Head of caudate nucleus (tissue), 42 donors: ENCODE data around the gene EVA1A.

ENCODE experiments used
- DNase-seq, 42 donors: peaks; one replicate each; pipeline versions ENCODE4 v3.0.0 to v3.0.0-alpha.2; 2020 to 2021; ENCODE audit warnings: mixed read lengths in 7 of 42
- intact Hi-C: fragments of 100-400 bp; cut with DNase I; formaldehyde crosslinking; loops from one replicate; pipeline ENCODE4 v1.15.0; 2022

EVA1A gene

DNA sequence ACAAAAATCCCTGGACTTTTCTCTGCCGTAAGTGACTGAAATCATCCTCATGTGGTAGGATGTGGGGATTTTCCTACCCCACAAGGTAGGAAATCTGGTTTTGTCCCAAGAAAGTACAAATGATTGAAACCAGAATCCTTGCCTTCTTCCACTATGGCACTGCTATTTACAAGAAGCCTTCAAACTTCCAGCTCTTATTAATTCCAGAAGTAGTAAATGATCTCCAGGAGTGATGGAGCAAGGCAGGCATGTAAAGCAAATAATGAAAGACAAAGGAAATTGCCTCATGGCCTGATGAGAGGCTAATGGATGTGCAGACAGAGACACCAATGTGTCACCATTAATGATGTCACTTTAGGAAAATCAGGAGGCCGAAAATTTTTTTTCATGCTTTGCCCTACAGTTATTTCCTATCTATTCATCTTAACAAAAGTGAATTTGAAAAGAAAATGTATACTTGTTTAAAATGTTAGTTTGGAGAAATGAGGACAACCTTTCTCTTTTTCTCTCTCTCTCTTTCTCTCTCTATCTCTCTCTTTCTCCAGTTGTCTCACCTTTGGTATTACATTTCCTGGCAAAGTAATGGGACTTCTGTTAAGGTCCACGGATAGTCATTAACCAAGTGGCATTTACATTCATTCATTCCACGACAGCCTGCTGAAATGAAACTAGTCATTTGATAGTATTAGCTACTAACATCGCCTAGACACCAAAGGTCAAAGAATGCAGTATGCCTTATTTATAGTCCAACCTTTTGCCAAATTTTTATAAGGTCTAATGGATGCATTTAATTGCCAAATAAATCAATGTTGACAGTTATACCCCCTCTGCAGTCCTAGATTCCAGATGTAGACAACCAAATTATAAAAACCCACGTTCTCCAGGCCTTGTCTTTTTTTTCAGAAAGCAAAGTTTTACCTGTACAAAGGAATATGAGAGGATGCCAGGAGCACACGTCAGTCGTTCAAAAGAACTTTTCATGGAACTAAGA is 5.0 kb upstream of the EVA1A start:
- intact Hi-C loops, result no loop called here
- no peak for DNase-seq

- intact Hi-C loops, result no loop called here
Observed at GRCh38 chr2:75564713-75565359, 4.1 kb upstream of the EVA1A start.

DNA sequence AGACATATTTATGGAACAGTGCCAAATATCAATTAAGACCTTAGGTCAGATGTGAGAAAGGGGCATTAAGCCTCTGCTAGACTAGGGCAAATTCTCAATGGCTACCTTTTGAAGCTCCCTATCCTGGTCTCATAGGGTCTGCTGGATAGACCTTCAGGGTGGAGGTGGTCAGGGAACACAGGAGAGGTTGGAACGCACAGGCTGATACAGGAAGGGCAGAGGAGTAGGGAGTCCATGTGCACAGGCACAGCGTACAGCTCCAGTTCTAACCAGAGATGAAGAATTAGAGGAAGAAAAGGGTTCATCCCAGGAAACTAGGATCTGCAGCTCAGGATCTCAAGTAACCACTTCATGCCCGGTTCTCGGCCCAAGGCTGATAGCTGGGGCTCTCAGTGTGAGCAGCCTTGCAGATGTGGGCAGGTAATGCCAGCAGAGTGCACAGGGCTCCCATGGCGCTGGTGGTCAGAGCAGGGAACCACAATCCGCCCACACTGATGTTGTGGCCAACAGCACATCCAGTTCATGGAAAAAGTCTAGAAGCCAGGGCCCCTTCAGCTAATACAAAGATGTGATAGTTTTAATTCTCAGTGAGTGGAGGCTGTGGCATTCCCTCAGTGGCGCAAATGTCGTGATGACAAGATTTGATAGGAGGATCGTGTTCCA is 3.4 kb upstream of the EVA1A start:
- DNase-seq, result no peak
- intact Hi-C loops, result no loop called here

More at GRCh38 chr2:75564713-75565359, 4.1 kb upstream of the EVA1A start:
- no peak for DNase-seq

- no peak for DNase-seq
Observed at GRCh38 chr2:75563591-75563990, 2.9 kb upstream of the EVA1A start.

GRCh38 chr2:75562513-75562864 is 1.8 kb upstream of the EVA1A start:
- intact Hi-C loops, result no loop called here
- no peak for DNase-seq

More at GRCh38 chr2:75563591-75563990, 2.9 kb upstream of the EVA1A start:
- intact Hi-C loops, result no loop called here

- intact Hi-C loops, result no loop called here
Observed at GRCh38 chr2:75561566-75562512, 1.1 kb upstream of the EVA1A start.

GRCh38 chr2:75560022-75560767 is 544 bp downstream of the EVA1A start:
- peak in 37 of 42 donors; percentile 6 to 69 (median 32) for DNase-seq

More at GRCh38 chr2:75561566-75562512, 1.1 kb upstream of the EVA1A start:
- no peak for DNase-seq

DNA sequence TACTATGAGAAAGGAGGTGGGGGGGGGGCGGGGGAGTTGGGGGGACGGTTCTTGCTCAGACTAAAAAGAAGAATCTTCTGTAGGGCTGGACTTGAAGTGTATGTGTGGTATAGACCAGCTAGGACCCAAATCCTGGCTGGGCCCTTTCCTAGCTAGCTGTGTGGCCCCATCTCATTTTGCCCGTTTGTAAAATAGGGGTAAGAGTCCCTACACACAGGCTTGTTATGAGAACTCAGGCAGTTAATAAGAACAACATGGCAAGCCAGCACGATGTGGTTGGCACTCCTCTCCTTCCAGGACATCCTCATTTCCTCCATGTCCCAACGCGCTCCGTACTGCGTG is 1.1 kb downstream of the EVA1A start:
- intact Hi-C loops, result no loop called here

More at GRCh38 chr2:75560022-75560767, 544 bp downstream of the EVA1A start:
- intact Hi-C loops, result no loop called here

DNA sequence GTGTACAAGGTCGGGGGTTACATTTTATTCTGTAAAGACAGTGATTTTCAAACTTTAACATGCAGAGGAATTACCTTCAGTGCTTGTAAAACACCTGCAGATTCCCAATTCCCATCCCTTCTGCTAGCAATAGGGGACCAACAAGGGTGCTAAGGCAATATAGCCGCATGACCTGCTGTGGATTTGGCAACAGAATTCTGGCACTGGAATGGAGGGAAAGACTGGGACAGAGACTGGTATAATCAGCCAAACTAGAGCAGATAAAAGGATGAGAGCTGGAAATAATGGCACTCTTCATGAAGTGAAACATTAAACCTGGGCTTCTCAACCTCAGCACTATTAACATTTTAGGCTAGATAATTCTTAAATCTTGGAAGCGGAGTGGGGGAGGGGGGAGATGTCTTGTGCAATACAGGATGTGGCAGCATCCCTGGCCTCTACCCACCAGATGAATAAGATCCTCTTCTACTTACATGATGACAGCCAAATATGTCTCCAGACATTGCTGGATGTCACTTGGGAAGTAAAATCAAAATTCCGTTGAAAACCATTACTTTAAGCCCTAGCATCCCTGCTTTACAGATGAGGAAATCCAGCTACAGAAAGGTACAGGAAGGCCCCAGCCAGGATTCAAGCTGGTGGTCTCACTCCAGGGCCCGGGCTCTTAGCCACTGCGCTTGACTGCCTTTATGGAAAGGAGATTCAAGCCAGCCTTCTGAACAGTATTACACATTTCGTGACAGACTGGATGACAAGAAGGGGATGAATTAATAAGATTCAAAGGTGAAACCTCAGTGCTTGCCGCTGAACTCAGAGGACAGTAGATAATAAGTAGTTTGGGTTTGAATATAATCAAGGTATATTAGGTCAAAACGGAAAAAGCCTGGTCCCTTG is 1.7 kb downstream of the EVA1A start:
- intact Hi-C loops, result no loop called here
- DNase-seq, result no peak

More for the DNA sequence above, 1.1 kb downstream of the EVA1A start:
- no peak for DNase-seq

- intact Hi-C loops, result no loop called here
- DNase-seq, result no peak
Observed at GRCh38 chr2:75558136-75558535, 2.6 kb downstream of the EVA1A start.

DNA sequence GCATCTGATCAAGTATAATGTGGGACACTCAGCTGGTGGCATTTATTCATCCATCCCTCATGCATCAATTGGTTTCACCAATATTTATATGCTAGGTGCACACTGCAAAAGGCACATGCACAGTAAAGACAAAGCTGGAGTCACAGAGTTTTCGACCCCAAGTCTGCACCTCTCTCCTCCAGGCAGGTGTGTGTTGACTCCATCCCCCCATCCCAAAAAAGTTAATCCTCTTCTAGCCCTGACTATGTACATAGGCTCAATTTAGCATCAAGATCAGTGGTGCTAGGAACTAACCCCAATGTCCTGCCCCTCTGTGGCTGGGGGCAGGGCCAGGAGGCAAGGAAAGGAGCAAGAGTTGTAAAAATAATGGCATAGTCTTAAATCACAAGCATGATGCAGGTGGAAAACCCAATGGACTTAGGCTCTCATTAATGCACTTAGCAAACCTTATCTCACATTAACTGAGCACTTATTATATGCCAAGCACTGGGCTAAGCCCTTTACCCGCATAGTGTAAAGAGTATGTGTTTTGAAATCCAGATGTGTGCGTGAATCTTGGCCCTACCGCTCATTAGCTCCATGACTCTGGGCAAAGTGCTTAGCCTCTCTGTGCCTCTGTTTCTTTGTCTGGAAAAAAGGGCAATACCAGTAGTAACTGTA is 3.1 kb downstream of the EVA1A start:
- intact Hi-C loops, result no loop called here

GRCh38 chr2:75556679-75557366 is 3.9 kb downstream of the EVA1A start:
- intact Hi-C loops, result no loop called here
- DNase-seq, result peak in 1 of 42 donors; percentile 3

More for the DNA sequence above, 3.1 kb downstream of the EVA1A start:
- DNase-seq, result no peak

- intact Hi-C loops, result no loop called here
- no peak for DNase-seq
Observed at GRCh38 chr2:75555701-75556100, 5.0 kb downstream of the EVA1A start.

- no peak for DNase-seq
- intact Hi-C loops, result no loop called here
Observed at GRCh38 chr2:75553935-75554531, 6.7 kb downstream of the EVA1A start.

DNA sequence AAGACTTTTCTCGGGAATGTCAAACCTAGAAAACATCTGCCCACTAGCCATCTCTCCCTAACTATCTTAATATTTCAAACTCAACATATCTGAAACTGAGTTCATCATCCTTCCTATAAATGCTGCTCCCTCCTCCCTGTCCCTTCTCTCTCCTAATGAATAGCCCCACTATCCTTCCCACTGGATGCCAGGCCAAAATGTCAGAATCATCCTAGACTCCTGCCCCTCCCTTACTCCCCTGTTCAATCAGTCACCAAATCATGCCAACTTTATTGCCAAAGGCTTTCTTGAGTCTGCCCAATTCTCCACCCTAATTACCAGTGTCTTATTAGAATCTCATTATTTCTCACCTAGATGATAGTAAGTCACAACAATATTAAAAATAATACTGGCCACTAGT is 8.5 kb downstream of the EVA1A start:
- intact Hi-C loops, result no loop called here
- no peak for DNase-seq

DNA sequence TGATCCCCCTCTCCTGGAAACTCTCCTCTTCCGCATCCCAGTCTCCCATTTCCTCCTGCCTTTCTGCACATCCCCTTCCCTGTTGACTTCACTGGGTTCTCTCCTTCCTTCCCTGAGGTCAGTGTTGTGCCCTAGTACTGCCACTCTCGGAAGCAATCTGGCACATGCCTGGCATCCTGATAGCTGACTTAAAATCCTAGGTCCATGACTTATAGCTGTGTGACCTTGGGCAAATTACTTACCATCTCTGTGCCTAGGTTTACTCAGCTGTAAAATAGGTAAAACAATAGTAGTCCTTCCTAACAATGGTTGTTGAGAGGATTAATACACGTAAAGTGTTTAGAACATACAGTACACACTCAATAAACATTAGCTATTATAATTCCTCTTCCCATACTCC is 9.3 kb downstream of the EVA1A start:
- intact Hi-C loops, result no loop called here
- DNase-seq, result no peak
